ENCODE results near the gene TOMM5. TPM values are rescaled to one million over a fixed set of nuclear protein-coding genes. Genes with fewer than 3 reads are reported as not detected.

The TOMM5 gene
- total RNA-seq: 10 to 100 TPM; 35.4 to 83.5 (median 54.2) TPM

GRCh38 chr9:37592108-37592951 lies at the start of gene TOMM5:
Gene TOMM5, minus strand, starts transcription at chr9:37592597. Its CDS starts 65 bp downstream, at chr9:37592532.
- H3K27ac ChIP-seq: peak within 1 kb of the TSS; percentile 76 to 90 (median 84)
- ATAC-seq (ENCODE audit: low FRiP score in 2 of 2) (peak; percentile 96 to 99), DNase-seq (peak; percentile 92 to 95)
- H3K4me3 ChIP-seq: peak within 1 kb of the TSS; percentile 72 to 98 (median 88)
- no peaks in the 10 kb centered on the region for H3K9me3 ChIP-seq
- 0 to 1% methylated on average over 32 to 66 of the region's 72 CpGs for WGBS, 2 donors
- no peaks in the 10 kb centered on the region for H3K27me3 ChIP-seq
- peaks cover 20 to 36% (median 21%) of the 10 kb centered on the region in 4 donors for H3K4me1 ChIP-seq
- peak; percentile 98 to 99 for TF ChIP-seq POLR2AphosphoS5 (IDR thresholded peaks at IDR 0.05)
- peak in 1 of 4 donors; percentile 69 for TF ChIP-seq EP300 (IDR thresholded peaks at IDR 0.05)
- TF ChIP-seq CTCF (IDR thresholded peaks at IDR 0.05): peak in 3 of 6 experiments; percentile 6 to 24 (median 14)
- TF ChIP-seq POLR2A (IDR thresholded peaks at IDR 0.05): peak in 3 of 4 donors; percentile 61 to 87 (median 75)
- peaks cover 5 to 15% (median 9%) of the 10 kb centered on the region in 4 donors for H3K36me3 ChIP-seq

- TF ChIP-seq POLR2AphosphoS5 (IDR thresholded peaks at IDR 0.05) (no peak), POLR2A (IDR thresholded peaks at IDR 0.05) (no peak), CTCF (IDR thresholded peaks at IDR 0.05) (no peak), EP300 (IDR thresholded peaks at IDR 0.05) (no peak)
- Histone ChIP-seq H3K9me3 (no peaks in the 10 kb centered on the region), H3K4me1 (peaks cover 0 to 6% (median 0%) of the 10 kb centered on the region in 4 donors), H3K4me3 (no peak overlapping the region), H3K27ac (no peak overlapping the region), H3K27me3 (peaks cover 0 to 8% (median 0%) of the 10 kb centered on the region in 4 donors), H3K36me3 (no peaks in the 10 kb centered on the region)
- WGBS, 2 donors: 80 to 87% methylated on average over 3 of the region's 3 CpGs
- DNase-seq (no peak), ATAC-seq (ENCODE audit: low FRiP score in 2 of 2) (no peak)
Observed at GRCh38 chr9:37641331-37641730, 48.9 kb upstream of the TOMM5 start.

GRCh38 chr9:37640246-37640645 lies 47.8 kb upstream of the TOMM5 start:
- no peaks in the 10 kb centered on the region for H3K9me3 ChIP-seq
- no peak overlapping the region for H3K27ac ChIP-seq
- TF ChIP-seq POLR2A (IDR thresholded peaks at IDR 0.05) (no peak), CTCF (IDR thresholded peaks at IDR 0.05) (no peak)
- no peaks in the 10 kb centered on the region for H3K4me1 ChIP-seq
- no peak overlapping the region for H3K4me3 ChIP-seq
- H3K27me3 ChIP-seq: peaks cover 0 to 8% (median 0%) of the 10 kb centered on the region in 4 donors
- no peaks in the 10 kb centered on the region for H3K36me3 ChIP-seq
- no peak for DNase-seq
- no peak for ATAC-seq (ENCODE audit: low FRiP score in 2 of 2)
- 74 to 84% methylated on average over 3 of the region's 3 CpGs for WGBS, 2 donors

- peaks cover 0 to 8% (median 0%) of the 10 kb centered on the region in 4 donors for H3K27me3 ChIP-seq
- DNase-seq (no peak), ATAC-seq (ENCODE audit: low FRiP score in 2 of 2) (no peak)
- no peak overlapping the region for H3K27ac ChIP-seq
- no peaks in the 10 kb centered on the region for H3K4me1 ChIP-seq
- no peak overlapping the region for H3K4me3 ChIP-seq
- H3K36me3 ChIP-seq: no peaks in the 10 kb centered on the region
- no peaks in the 10 kb centered on the region for H3K9me3 ChIP-seq
- no peak for TF ChIP-seq CTCF (IDR thresholded peaks at IDR 0.05)
- TF ChIP-seq POLR2AphosphoS5 (IDR thresholded peaks at IDR 0.05): no peak
- no peak for TF ChIP-seq EP300 (IDR thresholded peaks at IDR 0.05)
- no peak for TF ChIP-seq POLR2A (IDR thresholded peaks at IDR 0.05)
- WGBS, 2 donors: 88 to 92% methylated on average over 3 of the region's 3 CpGs
Observed at GRCh38 chr9:37639841-37640240, 47.4 kb upstream of the TOMM5 start.

Data from upper lobe of left lung (tissue), 6 donors.